DOHH2 (cell line): Measurements from ENCODE around the gene UNC5A.
"Not testable (repeated sequence)": the region's sequence is repeated elsewhere in the genome, so short reads cannot be mapped to it uniquely, and the experiment has no call there.

ENCODE experiments used
- H3F3A ChIP-seq: fragments of 200-600 bp; sonication (generic), shearing (Covaris generic); 2 replicates; pipeline ENCODE4 v1.6.0; 2016; ENCODE audit warnings: antibody characterized with exemption, mild to moderate bottlenecking; ENCODE audit not compliant: control insufficient read depth, insufficient read depth
- H3K27ac ChIP-seq: fragments of 200-600 bp; sonication (generic); 2 replicates; pipeline ENCODE4 v1.5.1; 2014; ENCODE audit warnings: low read depth, mild to moderate bottlenecking, low read length, moderate library complexity
- H3K27me3 ChIP-seq: fragments of 200-600 bp; sonication (generic); 2 replicates; pipeline ENCODE4 v1.6.1; 2014; ENCODE audit warnings: mild to moderate bottlenecking, low read length, mixed read lengths; ENCODE audit not compliant: control insufficient read depth
- H3K36me3 ChIP-seq: fragments of 200-600 bp; sonication (generic); 2 replicates; pipeline ENCODE4 v1.6.1; 2014; ENCODE audit warnings: mild to moderate bottlenecking, low read length, moderate library complexity, mixed read lengths; ENCODE audit not compliant: control insufficient read depth
- H3K4me1 ChIP-seq: fragments of 200-600 bp; sonication (generic); 2 replicates; pipeline ENCODE4 v1.6.1; 2014; ENCODE audit warnings: mild to moderate bottlenecking, low read length, mixed read lengths; ENCODE audit not compliant: control insufficient read depth
- H3K4me2 ChIP-seq: fragments of 200-600 bp; sonication (generic); 2 replicates; pipeline ENCODE4 v1.6.0; 2014; ENCODE audit warnings: mild to moderate bottlenecking, low read length, moderate library complexity
- H3K4me3 ChIP-seq: fragments of 200-600 bp; sonication (generic); 2 replicates; pipeline ENCODE4 v1.5.1; 2014; ENCODE audit warnings: mild to moderate bottlenecking, low read length, mixed read lengths
- H3K79me2 ChIP-seq: fragments of 200-600 bp; sonication (generic); 2 replicates; pipeline ENCODE4 v1.6.1; 2014; ENCODE audit warnings: mild to moderate bottlenecking, low read length, mixed read lengths; ENCODE audit not compliant: control insufficient read depth
- H3K9me2 ChIP-seq: fragments of 200-600 bp; sonication (generic); replicated peaks from 2 replicates; pipeline ENCODE4 v1.6.1; 2014; ENCODE audit warnings: mild to moderate bottlenecking, low read length, mixed read lengths; ENCODE audit not compliant: control insufficient read depth
- H3K9me3 ChIP-seq: fragments of 200-600 bp; sonication (generic); 2 replicates; pipeline ENCODE4 v1.6.1; 2014; ENCODE audit warnings: antibody characterized with exemption, low read length, mixed read lengths; ENCODE audit not compliant: control insufficient read depth, insufficient read depth
- H4K20me1 ChIP-seq: fragments of 200-600 bp; sonication (generic); 2 replicates; pipeline ENCODE4 v1.6.0; 2014; ENCODE audit warnings: low read depth, mild to moderate bottlenecking, antibody characterized with exemption, low read length, moderate library complexity; ENCODE audit not compliant: control insufficient read depth, insufficient read depth
- CTCF ChIP-seq: fragments of 200-600 bp; sonication (generic); IDR thresholded peaks from one replicate; pipeline ENCODE4 v1.5.1; 2014; ENCODE audit warnings: antibody characterized with exemption, mild to moderate bottlenecking, low read depth, low read length; ENCODE audit not compliant: poor library complexity, severe bottlenecking
- EZH2phosphoT487 ChIP-seq: fragments of 200-600 bp; sonication (generic); IDR thresholded peaks from 2 replicates; pipeline ENCODE4 v1.6.1; 2017; ENCODE audit warnings: borderline replicate concordance, mild to moderate bottlenecking, antibody characterized with exemption, low read length, moderate library complexity, mixed read lengths

The UNC5A gene

GRCh38 chr5:176868126-176868525 lies 57.8 kb downstream of the UNC5A start:
- Histone ChIP-seq H3F3A (no peaks in the 10 kb centered on the region), H3K27me3 (peaks cover 4% of the 10 kb centered on the region), H3K27ac (no peak overlapping the region)

GRCh38 chr5:176868731-176869130 lies 58.4 kb downstream of the UNC5A start:
- no peaks in the 10 kb centered on the region for H3K9me2 ChIP-seq
- peaks cover 3% of the 10 kb centered on the region for H3K27me3 ChIP-seq
- H4K20me1 ChIP-seq: no peaks in the 10 kb centered on the region
- H3K4me2 ChIP-seq: no peak overlapping the region
- H3K9me3 ChIP-seq: no peaks in the 10 kb centered on the region
- no peaks in the 10 kb centered on the region for H3K36me3 ChIP-seq
- no peaks in the 10 kb centered on the region for H3K4me1 ChIP-seq
- H3K27ac ChIP-seq: no peak overlapping the region
- TF ChIP-seq EZH2phosphoT487: no peak
- no peaks in the 10 kb centered on the region for H3K79me2 ChIP-seq
- H3K4me3 ChIP-seq: no peak overlapping the region
- H3F3A ChIP-seq: no peaks in the 10 kb centered on the region

More at GRCh38 chr5:176868126-176868525, 57.8 kb downstream of the UNC5A start:
- no peak overlapping the region for H3K4me2 ChIP-seq
- no peaks in the 10 kb centered on the region for H4K20me1 ChIP-seq
- TF ChIP-seq CTCF: no peak
- no peak for TF ChIP-seq EZH2phosphoT487
- no peaks in the 10 kb centered on the region for H3K36me3 ChIP-seq
- no peaks in the 10 kb centered on the region for H3K79me2 ChIP-seq
- no peaks in the 10 kb centered on the region for H3K9me2 ChIP-seq
- H3K4me3 ChIP-seq: no peak overlapping the region
- no peaks in the 10 kb centered on the region for H3K4me1 ChIP-seq
- no peaks in the 10 kb centered on the region for H3K9me3 ChIP-seq

- H4K20me1 ChIP-seq: no peaks in the 10 kb centered on the region
- no peak overlapping the region for H3K4me2 ChIP-seq
- H3K27ac ChIP-seq: no peak overlapping the region
- peaks cover 7% of the 10 kb centered on the region for H3K27me3 ChIP-seq
- no peaks in the 10 kb centered on the region for H3K9me2 ChIP-seq
- H3K4me1 ChIP-seq: no peaks in the 10 kb centered on the region
- no peak overlapping the region for H3K4me3 ChIP-seq
- H3K79me2 ChIP-seq: no peaks in the 10 kb centered on the region
- no peaks in the 10 kb centered on the region for H3K9me3 ChIP-seq
- H3F3A ChIP-seq: no peaks in the 10 kb centered on the region
- H3K36me3 ChIP-seq: no peaks in the 10 kb centered on the region
- TF ChIP-seq EZH2phosphoT487 (no peak), CTCF (no peak)
Observed at GRCh38 chr5:176869501-176870109, 59.2 kb downstream of the UNC5A start.

- Histone ChIP-seq H3K27me3 (peaks cover 7% of the 10 kb centered on the region), H3K4me2 (no peak overlapping the region), H3K36me3 (no peaks in the 10 kb centered on the region), H3K27ac (no peak overlapping the region), H4K20me1 (no peaks in the 10 kb centered on the region), H3F3A (no peaks in the 10 kb centered on the region), H3K9me3 (no peaks in the 10 kb centered on the region), H3K9me2 (no peaks in the 10 kb centered on the region), H3K4me3 (no peak overlapping the region), H3K79me2 (no peaks in the 10 kb centered on the region), H3K4me1 (no peaks in the 10 kb centered on the region)
- peak; percentile 51 for TF ChIP-seq CTCF
- TF ChIP-seq EZH2phosphoT487: no peak
Observed at GRCh38 chr5:176870110-176870591, 59.8 kb downstream of the UNC5A start.

- not testable (repeated sequence) for H4K20me1 ChIP-seq, H3K4me3 ChIP-seq, H3K79me2 ChIP-seq, H3K4me2 ChIP-seq, H3K4me1 ChIP-seq, H3K27me3 ChIP-seq, H3F3A ChIP-seq, H3K9me2 ChIP-seq, H3K9me3 ChIP-seq, H3K36me3 ChIP-seq, H3K27ac ChIP-seq
Observed at GRCh38 chr5:176870644-176871043, 60.3 kb downstream of the UNC5A start.

- not testable (repeated sequence) for H3F3A ChIP-seq, H3K27ac ChIP-seq, H3K36me3 ChIP-seq, H3K4me1 ChIP-seq, H3K79me2 ChIP-seq, H3K4me2 ChIP-seq, H3K27me3 ChIP-seq, H3K4me3 ChIP-seq, H4K20me1 ChIP-seq, H3K9me3 ChIP-seq, H3K9me2 ChIP-seq
Observed at GRCh38 chr5:176872586-176872985, 62.2 kb downstream of the UNC5A start.
